Omental fat pad (tissue), 4 donors: ENCODE data around the gene HTRA2. TPM values are rescaled to one million over a fixed set of nuclear protein-coding genes. Genes with fewer than 3 reads are reported as not detected.
"Not testable (repeated sequence)": the region's sequence is repeated elsewhere in the genome, so short reads cannot be mapped to it uniquely, and the experiment has no call there.

Experiments used
- ATAC-seq: fragments of 150-250 bp; one replicate; pipeline ENCODE4 v1.9.1; 2016; ENCODE audit warnings: mild to moderate bottlenecking, moderate library complexity; ENCODE audit not compliant: low FRiP score
- DNase-seq: peaks from one replicate; pipeline ENCODE4 v3.0.0-alpha.2; 2019; ENCODE audit warnings: low spot score
- CTCF ChIP-seq, 3 donors: fragments of 450-650 bp; IDR thresholded peaks; one replicate each; pipeline ENCODE4 v1.5.1; 2016 to 2017; ENCODE audit warnings: antibody characterized with exemption in 3 of 3, mild to moderate bottlenecking in 3 of 3, moderate library complexity in 2 of 3
- total RNA-seq, 4 donors: library from RNA; depleted of rRNA; stranded (reverse); fragments of >200 nt; gene quantifications; one replicate each; pipeline ENCODE4 v1.1.0, GENCODE V29; 2016

HTRA2 gene
- total RNA-seq, 4 donors from 2014 or later: 30.7 to 45.6 (median 36.8) TPM

DNA sequence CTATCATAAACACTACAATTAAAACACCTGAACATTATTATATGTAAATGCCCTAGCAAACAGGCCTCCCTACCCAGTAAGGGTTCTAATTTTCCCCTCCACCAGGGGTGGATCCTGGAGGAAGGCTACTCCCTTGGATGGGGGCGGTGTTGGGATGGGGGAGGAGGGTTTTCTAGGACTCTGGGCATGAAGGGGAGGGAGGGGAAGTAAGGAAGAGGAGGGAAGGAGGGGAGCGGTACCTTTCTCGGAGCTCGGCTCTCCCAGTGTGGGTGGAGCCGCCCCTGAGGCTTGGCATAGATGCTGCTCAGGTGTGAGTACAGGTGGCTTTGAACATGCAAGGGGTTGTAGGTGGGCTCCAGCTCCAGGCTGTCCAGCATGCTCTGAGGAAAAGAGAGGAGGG is 30.2 kb downstream of the HTRA2 start:
- DNase-seq (no peak), ATAC-seq (no peak)
- no peak for TF ChIP-seq CTCF (IDR thresholded peaks at IDR 0.05)

DNA sequence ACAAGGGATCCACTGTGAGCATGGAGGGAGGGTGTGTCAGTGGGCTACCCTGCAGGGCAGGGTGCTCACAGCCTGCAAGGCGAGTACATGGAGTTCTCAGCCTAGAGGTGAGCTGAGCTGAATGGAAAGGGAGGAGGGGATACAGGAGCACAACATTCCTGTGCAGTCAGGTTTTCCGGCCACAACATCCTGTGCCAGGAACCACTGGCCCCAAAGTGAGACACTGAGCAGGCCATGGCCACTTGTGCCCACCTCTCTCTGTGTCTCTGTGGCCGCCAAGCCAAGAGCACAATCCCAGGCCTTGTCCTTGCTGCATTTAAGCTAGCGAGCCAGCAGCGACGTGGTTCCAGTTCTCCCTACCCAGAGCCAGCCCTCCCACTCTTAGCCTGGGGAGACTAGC is 30.9 kb downstream of the HTRA2 start:
- ATAC-seq (no peak), DNase-seq (no peak)
- TF ChIP-seq CTCF (IDR thresholded peaks at IDR 0.05): no peak

DNA sequence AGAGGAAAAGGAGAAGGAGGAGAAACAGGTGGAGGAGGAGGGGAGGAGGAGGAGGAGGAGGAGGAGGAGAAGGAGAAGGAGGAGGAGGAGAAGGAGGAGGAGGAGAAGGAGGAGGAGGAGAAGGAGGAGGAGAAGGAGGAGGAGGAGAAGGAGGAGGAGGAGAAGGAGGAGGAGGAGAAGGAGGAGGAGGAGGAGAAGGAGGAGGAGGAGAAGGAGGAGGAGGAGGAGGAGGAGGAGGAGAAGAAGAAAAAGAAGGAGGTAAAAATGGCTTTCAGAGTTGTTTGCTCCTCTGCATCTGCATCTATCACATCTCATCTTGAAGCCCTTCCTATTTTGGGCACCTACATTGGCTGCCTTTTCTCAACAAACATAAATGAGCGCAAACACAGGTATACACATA is 31.3 kb downstream of the HTRA2 start:
- not testable (repeated sequence) for ATAC-seq, DNase-seq

DNA sequence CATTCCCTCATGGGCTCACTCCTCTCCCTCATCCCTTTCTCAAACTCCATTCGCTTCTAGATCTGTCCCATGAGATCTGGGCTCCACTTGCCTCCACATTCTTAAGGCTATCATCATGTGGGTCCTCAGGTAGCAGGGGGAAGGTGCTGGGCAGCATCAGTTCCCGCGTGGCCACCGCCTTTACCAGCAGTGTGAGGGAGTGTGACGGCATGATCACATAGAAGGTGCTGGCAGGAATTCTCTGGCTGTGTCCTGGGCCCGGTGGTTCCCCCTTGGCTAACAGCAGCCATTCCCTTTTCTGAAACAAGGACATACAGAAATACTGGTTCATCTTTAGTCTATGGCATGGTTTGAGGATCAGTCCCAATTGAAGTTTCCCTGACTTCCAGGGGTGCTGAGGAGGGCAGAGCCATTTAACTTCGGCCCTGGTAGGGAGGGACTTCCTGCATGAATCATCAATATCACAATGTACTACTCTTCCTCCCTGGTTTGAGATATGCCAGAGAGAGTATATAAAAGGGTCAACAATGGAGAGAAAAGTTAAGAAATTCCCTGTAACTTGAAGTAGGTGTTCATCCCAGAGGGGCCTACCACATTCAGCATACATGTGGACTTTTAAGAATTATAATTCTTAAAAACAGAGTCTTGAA is 32.5 kb downstream of the HTRA2 start:
- ATAC-seq (no peak), DNase-seq (no peak)
- no peak for TF ChIP-seq CTCF (IDR thresholded peaks at IDR 0.05)

DNA sequence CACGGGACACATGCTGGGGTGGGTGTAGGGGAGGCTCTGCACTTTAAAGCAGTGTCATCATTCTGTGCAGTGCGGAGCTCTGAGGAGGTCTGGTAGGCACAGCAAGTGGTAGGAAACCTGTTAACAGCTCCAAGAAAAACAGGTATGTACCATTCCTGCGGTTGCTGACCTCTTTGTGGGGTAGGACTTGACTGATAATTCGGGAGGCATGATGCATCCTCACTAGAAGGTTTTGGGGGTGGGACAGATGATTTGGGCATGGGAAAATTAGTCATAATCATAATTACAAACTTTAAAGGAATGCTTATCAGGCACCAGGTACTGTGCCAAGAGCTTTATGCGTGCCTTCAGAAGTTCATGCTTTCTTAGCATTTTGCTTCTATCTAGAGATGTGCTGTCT is 34.5 kb downstream of the HTRA2 start:
- DNase-seq (no peak), ATAC-seq (peak; percentile 80)
- no peak for TF ChIP-seq CTCF (IDR thresholded peaks at IDR 0.05)

- no peak for TF ChIP-seq CTCF (IDR thresholded peaks at IDR 0.05)
- no peak for ATAC-seq
- no peak for DNase-seq
These were observed 36.5 kb downstream of the HTRA2 start for GRCh38 chr2:74566076-74566753.

GRCh38 chr2:74566754-74567085 is 37.0 kb downstream of the HTRA2 start:
- TF ChIP-seq CTCF (IDR thresholded peaks at IDR 0.05): no peak
- DNase-seq (no peak), ATAC-seq (peak; percentile 37)
